NOMO-1 treated with dmso at 0.1 percent for 144 hours (cell line): ENCODE results near the gene ADAMTS9.

ENCODE experiments used
- DNase-seq: peaks from one replicate; lab custom pipeline; 2025; ENCODE audit not compliant: unreplicated experiment; lab: John Stamatoyannopoulos, UW

ADAMTS9 gene

GRCh38 chr3:64653101-64653500, 34.7 kb downstream of the ADAMTS9 start:
- no peak for DNase-seq

GRCh38 chr3:64651741-64652241, 36.0 kb downstream of the ADAMTS9 start:
- no peak for DNase-seq

- no peak for DNase-seq
Measured at GRCh38 chr3:64651303-64651702, 36.5 kb downstream of the ADAMTS9 start.

GRCh38 chr3:64650715-64651114, 37.1 kb downstream of the ADAMTS9 start:
- DNase-seq, result no peak

- no peak for DNase-seq
Measured at GRCh38 chr3:64650096-64650622, 37.6 kb downstream of the ADAMTS9 start.

- DNase-seq, result no peak
Measured at GRCh38 chr3:64648927-64649906, 38.6 kb downstream of the ADAMTS9 start.

GRCh38 chr3:64647825-64648224, 40.0 kb downstream of the ADAMTS9 start:
- DNase-seq, result no peak

- no peak for DNase-seq
Measured at GRCh38 chr3:64645243-64645642, 42.6 kb downstream of the ADAMTS9 start.

- DNase-seq, result no peak
Measured at GRCh38 chr3:64644483-64644882, 43.3 kb downstream of the ADAMTS9 start.

- DNase-seq, result no peak
Measured at GRCh38 chr3:64642327-64643151, 45.3 kb downstream of the ADAMTS9 start.

GRCh38 chr3:64638981-64639481, 48.8 kb downstream of the ADAMTS9 start:
- DNase-seq, result no peak

- no peak for DNase-seq
Measured at GRCh38 chr3:64638511-64638910, 49.3 kb downstream of the ADAMTS9 start.

- DNase-seq, result no peak
Measured at GRCh38 chr3:64634417-64634816, 53.4 kb downstream of the ADAMTS9 start.

GRCh38 chr3:64631951-64632350, 55.8 kb downstream of the ADAMTS9 start:
- DNase-seq, result no peak

GRCh38 chr3:64627471-64628321, 60.1 kb downstream of the ADAMTS9 start:
- no peak for DNase-seq

- no peak for DNase-seq
Measured at GRCh38 chr3:64627042-64627441, 60.8 kb downstream of the ADAMTS9 start.

GRCh38 chr3:64625381-64625780, 62.4 kb downstream of the ADAMTS9 start:
- no peak for DNase-seq

- DNase-seq, result no peak
Measured at GRCh38 chr3:64623125-64623524, 64.7 kb downstream of the ADAMTS9 start.

- DNase-seq, result no peak
Measured at GRCh38 chr3:64621726-64622395, 65.9 kb downstream of the ADAMTS9 start.

GRCh38 chr3:64621275-64621674, 66.5 kb downstream of the ADAMTS9 start:
- no peak for DNase-seq
